GM23338 (cell line): ENCODE measurements around the gene ARFIP1. TPM values are rescaled to one million over a fixed set of nuclear protein-coding genes. Genes with fewer than 3 reads are reported as not detected.

ENCODE experiments used
- ATAC-seq: fragments of 200-7000 bp; cut with Tn5 transposase; 3 replicates; pipeline ENCODE4 v1.9.1; 2020
- DNase-seq: peaks from one replicate; pipeline ENCODE4 v3.0.0-alpha.2; 2015; ENCODE audit warnings: low spot score
- H2AFZ ChIP-seq: fragments of 200-600 bp; sonication (generic); 2 replicates; pipeline ENCODE4 v1.8.0; 2016; ENCODE audit warnings: antibody characterized with exemption, mild to moderate bottlenecking, moderate library complexity
- H3F3A ChIP-seq: fragments of 200-600 bp; sonication (generic); replicated peaks from 2 replicates; pipeline ENCODE4 v1.8.0; 2017; ENCODE audit warnings: antibody characterized with exemption, mixed run types, low read depth
- H3K27ac ChIP-seq: fragments of 200-600 bp; sonication (generic); 2 replicates; pipeline ENCODE4 v1.6.1; 2016; ENCODE audit warnings: low read depth
- H3K27me3 ChIP-seq: fragments of 200-600 bp; sonication (generic); 2 replicates; pipeline ENCODE4 v1.8.0; 2016; ENCODE audit warnings: mild to moderate bottlenecking, mixed run types, moderate library complexity; ENCODE audit not compliant: insufficient read depth
- H3K36me3 ChIP-seq: fragments of 200-600 bp; sonication (generic); 2 replicates; pipeline ENCODE4 v1.8.0; 2016; ENCODE audit warnings: mild to moderate bottlenecking; ENCODE audit not compliant: insufficient read depth
- H3K4me1 ChIP-seq: fragments of 200-600 bp; sonication (generic); 2 replicates; pipeline ENCODE4 v1.8.0; 2016; ENCODE audit warnings: mild to moderate bottlenecking, moderate library complexity; ENCODE audit not compliant: insufficient read depth
- H3K4me2 ChIP-seq: fragments of 200-600 bp; sonication (generic); 2 replicates; pipeline ENCODE4 v1.7.1; 2017; ENCODE audit warnings: mixed run types
- H3K4me3 ChIP-seq: fragments of 200-600 bp; sonication (generic); 2 replicates; pipeline ENCODE4 v1.6.1; 2016; ENCODE audit warnings: mixed run types
- H3K79me2 ChIP-seq: fragments of 200-600 bp; sonication (generic); replicated peaks from 2 replicates; pipeline ENCODE4 v1.8.0; 2017; ENCODE audit warnings: mild to moderate bottlenecking; ENCODE audit not compliant: insufficient read depth
- H3K9me2 ChIP-seq: fragments of 200-600 bp; sonication (generic); 2 replicates; pipeline ENCODE4 v1.8.0; 2017; ENCODE audit not compliant: insufficient read depth
- H4K20me1 ChIP-seq: fragments of 200-600 bp; sonication (generic); replicated peaks from 2 replicates; pipeline ENCODE4 v1.8.0; 2017; ENCODE audit warnings: mild to moderate bottlenecking; ENCODE audit not compliant: insufficient read depth
- H3K27ac Mint-ChIP-seq: 2 replicates; pipeline ENCODE4 v1.8.0; 2020; ENCODE audit warnings: inconsistent platforms, mild to moderate bottlenecking, moderate library complexity, mixed read lengths
- H3K27me3 Mint-ChIP-seq: 3 replicates; pipeline ENCODE4 v1.8.0; 2022; ENCODE audit warnings: low read depth, mild to moderate bottlenecking, moderate library complexity, mixed read lengths, inconsistent platforms; ENCODE audit not compliant: insufficient read depth, poor library complexity
- H3K36me3 Mint-ChIP-seq: 3 replicates; pipeline ENCODE4 v1.8.0; 2021; ENCODE audit warnings: low read depth, mild to moderate bottlenecking, inconsistent platforms, moderate library complexity, mixed read lengths
- H3K4me1 Mint-ChIP-seq: 3 replicates; pipeline ENCODE4 v1.8.0; 2020; ENCODE audit warnings: mild to moderate bottlenecking, inconsistent platforms, mixed read lengths
- H3K4me3 Mint-ChIP-seq: 3 replicates; pipeline ENCODE4 v1.8.0; 2021; ENCODE audit warnings: moderate library complexity, mild to moderate bottlenecking, inconsistent platforms, mixed read lengths
- H3K9me3 Mint-ChIP-seq: 3 replicates; pipeline ENCODE4 v1.8.0; 2020; ENCODE audit warnings: moderate library complexity, mild to moderate bottlenecking, inconsistent platforms, mixed read lengths
- EZH2 ChIP-seq: fragments of 200-600 bp; sonication (generic); IDR thresholded peaks from one replicate; pipeline ENCODE4 v1.8.0; 2017; ENCODE audit warnings: antibody characterized with exemption, mild to moderate bottlenecking, low read depth; ENCODE audit not compliant: unreplicated experiment
- EZH2phosphoT487 ChIP-seq: fragments of 200-600 bp; sonication (generic); IDR thresholded peaks from one replicate; pipeline ENCODE4 v1.8.1; 2018; ENCODE audit warnings: antibody characterized with exemption; ENCODE audit not compliant: unreplicated experiment
- NANOG ChIP-seq: IDR thresholded peaks from 2 replicates; pipeline ENCODE4 v1.6.1; 2016; ENCODE audit warnings: antibody characterized with exemption, borderline replicate concordance
- STAT1 ChIP-seq: IDR thresholded peaks from one replicate; pipeline ENCODE4 v1.6.1; 2016; ENCODE audit warnings: antibody characterized with exemption; ENCODE audit not compliant: unreplicated experiment
- ZNF331 ChIP-seq: fragments of 250-450 bp; sonication (Bioruptor Pico); IDR thresholded peaks from 2 replicates; pipeline ENCODE4 v1.5.0; 2020; ENCODE audit warnings: low read depth, mild to moderate bottlenecking, moderate library complexity
- polyA plus RNA-seq: library from polyadenylated mRNA; unstranded; fragments of >200 nt; fragmentation: Nextera tagmentation; extraction: Ambion mirVana; gene quantifications from 2 replicates; pipeline ENCODE4 v1.2.1, GENCODE V29; 2016
- total RNA-seq: library from RNA; depleted of rRNA; stranded (reverse); fragments of >200 nt; shearing (Covaris generic); gene quantifications from 2 replicates; pipeline ENCODE4 v1.2.3, GENCODE V29; 2014; rRNA removed
- TF ChIP-seq, protein P1 (sequence below): IDR thresholded peaks from one replicate; pipeline ENCODE4 v1.6.1; 2018; ENCODE audit warnings: antibody characterized with exemption; ENCODE audit not compliant: unreplicated experiment
- TF ChIP-seq, protein P2 (sequence below), 2 experiments: fragments of 200-600 bp in 1 of 2; sonication (generic) in 1 of 2; conservative IDR thresholded peaks; 2 replicates each; pipeline versions ENCODE4 v1.5.1 to v1.6.1; 2016 to 2017; ENCODE audit warnings: antibody characterized with exemption in 2 of 2, low read depth in 2 of 2, mild to moderate bottlenecking in 2 of 2, moderate library complexity in 1 of 2

Gene ARFIP1
- total and polyA plus RNA-seq, 2 experiments from 2014 or later: 46.0 to 49.6 TPM

DNA sequence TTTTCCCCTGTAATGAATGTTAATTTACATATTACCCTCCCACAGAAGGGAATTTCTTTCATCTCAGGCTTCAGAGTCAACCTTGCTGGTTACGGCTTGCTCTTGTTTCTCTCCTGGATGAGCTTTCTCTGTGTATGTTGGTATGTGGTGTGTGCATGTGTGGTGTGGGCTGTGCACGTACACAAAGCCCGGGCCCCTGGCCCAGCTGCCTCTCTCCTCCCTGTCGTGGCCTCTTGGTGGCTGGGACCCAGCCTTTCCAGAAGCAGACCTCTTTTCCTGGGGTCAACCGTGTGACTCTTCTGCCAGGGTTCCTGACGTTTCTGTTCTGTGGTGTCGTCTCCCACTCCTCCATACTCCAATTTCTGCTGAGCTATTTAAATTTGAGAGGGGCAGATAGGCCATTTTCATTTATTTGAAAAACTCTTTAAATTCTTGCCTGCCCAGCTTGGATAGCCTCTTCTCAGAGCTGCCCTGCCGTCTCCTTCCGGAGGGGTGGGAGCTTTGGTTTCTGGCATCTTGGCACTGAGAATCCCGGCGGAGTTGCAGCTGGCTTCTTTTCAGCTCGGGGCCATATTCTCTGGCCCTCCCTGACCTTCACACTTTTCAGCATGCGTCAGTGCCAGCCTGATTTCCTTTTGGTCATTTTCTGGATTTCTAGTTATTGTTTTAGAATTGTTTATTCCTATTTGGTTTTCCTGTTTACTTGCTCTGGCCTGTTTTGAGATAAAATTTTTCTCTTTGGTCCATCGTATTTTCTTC, 181.4 kb downstream of the ARFIP1 start:
- Histone ChIP-seq H3K27ac (peak overlapping the region; percentile 72), H2AFZ (no peak overlapping the region), H3K4me2 (no peak overlapping the region), H3F3A (no peaks in the 10 kb centered on the region), H3K4me1 (no peaks in the 10 kb centered on the region), H4K20me1 (no peaks in the 10 kb centered on the region), H3K36me3 (peaks cover 19% of the 10 kb centered on the region; the same call in 1 of the 2 replicates), H3K9me2 (no peaks in the 10 kb centered on the region), H3K4me3 (no peak overlapping the region), H3K27me3 (no peaks in the 10 kb centered on the region), H3K79me2 (0 out of 2 replicates have a peak, but pooled peaks cover 5% of the 10 kb centered on the region)
- no peak for DNase-seq
- Mint-ChIP-seq H3K9me3 (no peaks in the 10 kb centered on the region), H3K27ac (peak overlapping the region; percentile 80), H3K36me3 (peaks cover 69% of the 10 kb centered on the region), H3K4me1 (peaks cover 38% of the 10 kb centered on the region), H3K27me3 (peaks cover 3% of the 10 kb centered on the region), H3K4me3 (no peak overlapping the region)
- no peak for TF ChIP-seq NANOG
- ATAC-seq: no peak; the same call in 1 of the 3 replicates

DNA sequence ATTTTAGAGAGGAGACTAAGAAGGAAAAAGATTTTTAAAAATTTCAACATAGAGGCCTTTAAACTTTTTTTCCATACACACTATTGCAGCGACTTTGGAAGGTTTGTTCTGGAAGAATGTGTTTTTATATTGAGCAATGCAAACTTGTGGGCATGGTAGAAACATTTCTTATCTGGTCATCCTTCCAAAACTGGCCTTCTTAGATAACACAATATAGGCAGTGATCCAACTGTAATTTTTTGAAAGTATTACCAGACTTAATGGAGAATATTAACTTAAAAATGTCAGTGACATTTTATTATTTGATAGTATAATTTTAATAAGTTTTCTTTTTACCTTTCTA, 182.0 kb downstream of the ARFIP1 start:
- no peaks in the 10 kb centered on the region for H3F3A ChIP-seq
- no peaks in the 10 kb centered on the region for H4K20me1 ChIP-seq
- Mint-ChIP-seq H3K36me3 (peaks cover 71% of the 10 kb centered on the region), H3K9me3 (no peaks in the 10 kb centered on the region), H3K27me3 (peaks cover 3% of the 10 kb centered on the region), H3K4me3 (no peak overlapping the region), H3K27ac (no peak overlapping the region), H3K4me1 (peaks cover 34% of the 10 kb centered on the region)
- ATAC-seq (no peak), DNase-seq (no peak)
- TF ChIP-seq ZNF331 (CRISPR knock-in tag): no peak
- no peak for TF ChIP-seq NANOG
- no peak for TF ChIP-seq EZH2
- TF ChIP-seq EZH2phosphoT487: no peak
- TF ChIP-seq, protein P1, sequence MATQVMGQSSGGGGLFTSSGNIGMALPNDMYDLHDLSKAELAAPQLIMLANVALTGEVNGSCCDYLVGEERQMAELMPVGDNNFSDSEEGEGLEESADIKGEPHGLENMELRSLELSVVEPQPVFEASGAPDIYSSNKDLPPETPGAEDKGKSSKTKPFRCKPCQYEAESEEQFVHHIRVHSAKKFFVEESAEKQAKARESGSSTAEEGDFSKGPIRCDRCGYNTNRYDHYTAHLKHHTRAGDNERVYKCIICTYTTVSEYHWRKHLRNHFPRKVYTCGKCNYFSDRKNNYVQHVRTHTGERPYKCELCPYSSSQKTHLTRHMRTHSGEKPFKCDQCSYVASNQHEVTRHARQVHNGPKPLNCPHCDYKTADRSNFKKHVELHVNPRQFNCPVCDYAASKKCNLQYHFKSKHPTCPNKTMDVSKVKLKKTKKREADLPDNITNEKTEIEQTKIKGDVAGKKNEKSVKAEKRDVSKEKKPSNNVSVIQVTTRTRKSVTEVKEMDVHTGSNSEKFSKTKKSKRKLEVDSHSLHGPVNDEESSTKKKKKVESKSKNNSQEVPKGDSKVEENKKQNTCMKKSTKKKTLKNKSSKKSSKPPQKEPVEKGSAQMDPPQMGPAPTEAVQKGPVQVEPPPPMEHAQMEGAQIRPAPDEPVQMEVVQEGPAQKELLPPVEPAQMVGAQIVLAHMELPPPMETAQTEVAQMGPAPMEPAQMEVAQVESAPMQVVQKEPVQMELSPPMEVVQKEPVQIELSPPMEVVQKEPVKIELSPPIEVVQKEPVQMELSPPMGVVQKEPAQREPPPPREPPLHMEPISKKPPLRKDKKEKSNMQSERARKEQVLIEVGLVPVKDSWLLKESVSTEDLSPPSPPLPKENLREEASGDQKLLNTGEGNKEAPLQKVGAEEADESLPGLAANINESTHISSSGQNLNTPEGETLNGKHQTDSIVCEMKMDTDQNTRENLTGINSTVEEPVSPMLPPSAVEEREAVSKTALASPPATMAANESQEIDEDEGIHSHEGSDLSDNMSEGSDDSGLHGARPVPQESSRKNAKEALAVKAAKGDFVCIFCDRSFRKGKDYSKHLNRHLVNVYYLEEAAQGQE: no peak
- TF ChIP-seq, protein P2, sequence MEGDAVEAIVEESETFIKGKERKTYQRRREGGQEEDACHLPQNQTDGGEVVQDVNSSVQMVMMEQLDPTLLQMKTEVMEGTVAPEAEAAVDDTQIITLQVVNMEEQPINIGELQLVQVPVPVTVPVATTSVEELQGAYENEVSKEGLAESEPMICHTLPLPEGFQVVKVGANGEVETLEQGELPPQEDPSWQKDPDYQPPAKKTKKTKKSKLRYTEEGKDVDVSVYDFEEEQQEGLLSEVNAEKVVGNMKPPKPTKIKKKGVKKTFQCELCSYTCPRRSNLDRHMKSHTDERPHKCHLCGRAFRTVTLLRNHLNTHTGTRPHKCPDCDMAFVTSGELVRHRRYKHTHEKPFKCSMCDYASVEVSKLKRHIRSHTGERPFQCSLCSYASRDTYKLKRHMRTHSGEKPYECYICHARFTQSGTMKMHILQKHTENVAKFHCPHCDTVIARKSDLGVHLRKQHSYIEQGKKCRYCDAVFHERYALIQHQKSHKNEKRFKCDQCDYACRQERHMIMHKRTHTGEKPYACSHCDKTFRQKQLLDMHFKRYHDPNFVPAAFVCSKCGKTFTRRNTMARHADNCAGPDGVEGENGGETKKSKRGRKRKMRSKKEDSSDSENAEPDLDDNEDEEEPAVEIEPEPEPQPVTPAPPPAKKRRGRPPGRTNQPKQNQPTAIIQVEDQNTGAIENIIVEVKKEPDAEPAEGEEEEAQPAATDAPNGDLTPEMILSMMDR (conservative IDR thresholded peaks at IDR 0.05; ENCODE audit: low read depth in 2 of 2): no peak
- TF ChIP-seq STAT1: no peak
- H3K4me2 ChIP-seq: no peak overlapping the region
- peaks cover 19% of the 10 kb centered on the region for H3K36me3 ChIP-seq
- no peaks in the 10 kb centered on the region for H3K9me2 ChIP-seq
- H3K27ac ChIP-seq: peak overlapping the region; percentile 72
- H3K79me2 ChIP-seq: 0 out of 2 replicates have a peak, but pooled peaks cover 5% of the 10 kb centered on the region
- no peaks in the 10 kb centered on the region for H3K4me1 ChIP-seq
- no peak overlapping the region for H3K4me3 ChIP-seq
- no peaks in the 10 kb centered on the region for H3K27me3 ChIP-seq
- H2AFZ ChIP-seq: no peak overlapping the region

Other genes with a start within 250 kb of the ARFIP1 start
- gene FBXW7, start 243.9 kb upstream of the ARFIP1 start, total RNA-seq: 33.3 and 34.7 TPM in 2 replicates
- gene FBXW7, start 243.9 kb upstream of the ARFIP1 start, polyA plus RNA-seq: 22.0 and 25.8 TPM in 2 replicates
- gene TMEM154, start 100.0 kb upstream of the ARFIP1 start, total RNA-seq: 1.7 and 2.7 TPM in 2 replicates
- gene TMEM154, start 100.0 kb upstream of the ARFIP1 start, polyA plus RNA-seq: 1.0 and 1.8 TPM in 2 replicates
- 1.7 and 2.8 TPM in 2 replicates for gene TIGD4, start 224 bp upstream of the ARFIP1 start, total RNA-seq
- 1.3 and 1.6 TPM in 2 replicates for gene TIGD4, start 224 bp upstream of the ARFIP1 start, polyA plus RNA-seq
- 21.6 and 22.8 TPM in 2 replicates for gene FHDC1, start 156.4 kb downstream of the ARFIP1 start, total RNA-seq
- gene FHDC1, start 156.4 kb downstream of the ARFIP1 start, polyA plus RNA-seq: 9.1 and 9.5 TPM in 2 replicates